ENCODE data around the gene UBXN2A.

UBXN2A gene

GRCh38 chr2:24046930-24047702 lies 106.9 kb downstream of the UBXN2A start, which contains the start of gene WDCP:
Gene WDCP (minus strand): TSS chr2:24047391. CDS start chr2:24039494, 7,897 bp downstream.
- DNase-seq, result peak; percentile 92

- no peak for DNase-seq
Observed at GRCh38 chr2:24047703-24048033, 107.4 kb downstream of the UBXN2A start.

- no peak for DNase-seq
Observed at GRCh38 chr2:24048769-24049484, 108.7 kb downstream of the UBXN2A start.

- peak; percentile 63 for DNase-seq
Observed at GRCh38 chr2:24049485-24050021, 109.3 kb downstream of the UBXN2A start, which contains the start of gene FKBP1B. Gene FKBP1B (plus strand): TSS chr2:24049741. CDS start chr2:24049850, 109 bp downstream.

GRCh38 chr2:24050041-24050979 lies 110.0 kb downstream of the UBXN2A start:
- DNase-seq, result peak; percentile 20

GRCh38 chr2:24051833-24052232 lies 111.6 kb downstream of the UBXN2A start:
- no peak for DNase-seq

- DNase-seq, result no peak
Observed at GRCh38 chr2:24052951-24053350, 112.7 kb downstream of the UBXN2A start.
